Measurements from ENCODE around the gene TRPC4.

The TRPC4 gene

DNA sequence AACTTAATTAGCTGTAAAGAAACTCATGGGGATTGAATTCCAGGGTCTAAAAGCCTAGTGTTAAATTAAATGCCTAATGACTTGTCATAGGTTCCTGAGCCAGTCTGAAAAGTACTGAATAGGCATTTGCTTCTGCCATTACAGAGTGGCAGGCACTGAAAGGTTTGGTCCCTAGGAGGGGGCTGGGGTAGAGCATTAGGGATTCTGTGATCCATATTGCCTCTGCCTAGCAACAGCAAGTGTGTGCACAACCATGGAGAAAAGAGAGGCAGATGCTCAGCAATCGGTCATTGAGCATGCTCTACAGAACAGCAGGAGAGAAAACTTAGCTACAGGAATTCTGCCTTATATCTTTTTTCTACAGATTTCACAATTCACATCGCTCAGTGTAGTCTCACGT, 133.5 kb downstream of the TRPC4 start:
- TF ChIP-seq EZH2 (IDR thresholded peaks at IDR 0.05) (no peak), POLR2AphosphoS5 (IDR thresholded peaks at IDR 0.05; ENCODE audit: borderline replicate concordance, low read depth, low read length) (no peak), FOXP2 (optimal IDR thresholded peaks at IDR 0.05; ENCODE audit: control extremely low read depth, extremely low read length, insufficient read depth) (no peak)
- no peaks in the 10 kb centered on the region for H3K36me3 ChIP-seq (ENCODE audit: insufficient read depth, low read length)
- no peak overlapping the region for H3K27ac ChIP-seq
- H3K9me3 ChIP-seq (ENCODE audit: low read depth, low read length), result no peaks in the 10 kb centered on the region
- no peak overlapping the region for H3K4me3 ChIP-seq
- H3K9ac ChIP-seq (ENCODE audit: insufficient read length), result no peak overlapping the region
- no peak for DNase-seq (ENCODE audit: low read depth, low spot score)

DNA sequence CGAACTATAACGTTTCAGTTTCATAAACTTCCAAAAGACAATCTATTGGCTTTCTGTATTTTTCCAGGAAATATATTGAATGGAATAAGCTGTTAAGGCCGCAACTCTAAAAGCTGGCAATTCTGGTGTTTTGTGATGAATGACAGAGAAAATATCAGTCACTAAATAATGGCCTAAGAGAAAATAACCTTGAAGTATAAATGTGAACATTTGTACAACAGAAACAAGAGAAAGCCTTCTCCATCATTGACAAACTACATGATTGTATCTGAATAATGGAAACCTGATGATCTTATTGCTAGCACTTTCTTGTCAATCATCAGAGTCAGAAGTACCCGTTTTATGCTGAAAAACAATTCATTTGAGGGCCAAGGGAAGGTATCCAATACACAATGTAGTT, 134.3 kb downstream of the TRPC4 start:
- Histone ChIP-seq H3K36me3 (ENCODE audit: insufficient read depth, low read length) (no peaks in the 10 kb centered on the region), H3K27ac (no peak overlapping the region), H3K4me3 (no peak overlapping the region), H3K9ac (ENCODE audit: insufficient read length) (no peak overlapping the region), H3K9me3 (ENCODE audit: low read depth, low read length) (no peaks in the 10 kb centered on the region)
- no peak for DNase-seq (ENCODE audit: low read depth, low spot score)
- no peak for TF ChIP-seq FOXP2 (optimal IDR thresholded peaks at IDR 0.05; ENCODE audit: control extremely low read depth, extremely low read length, insufficient read depth)
- no peak for TF ChIP-seq POLR2AphosphoS5 (IDR thresholded peaks at IDR 0.05; ENCODE audit: borderline replicate concordance, low read depth, low read length)
- no peak for TF ChIP-seq EZH2 (IDR thresholded peaks at IDR 0.05)

DNA sequence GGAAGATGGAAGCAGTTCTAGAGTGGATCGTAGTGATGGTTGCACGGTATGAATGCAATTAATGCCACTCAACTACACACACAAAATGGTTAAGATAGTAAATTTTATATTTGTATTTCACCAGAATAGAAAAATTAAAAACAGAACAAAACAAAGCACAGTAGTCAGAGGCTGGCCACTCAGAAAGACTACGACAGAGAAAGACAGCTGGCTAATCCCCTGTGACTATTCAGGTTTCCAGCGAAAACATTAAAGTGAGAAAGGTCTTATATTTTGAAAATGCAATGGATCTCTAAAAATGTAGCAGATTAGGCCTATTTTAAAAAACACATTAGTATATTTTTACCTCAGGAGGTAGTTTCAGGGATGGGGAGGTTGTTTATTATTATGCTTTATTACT, 139.7 kb downstream of the TRPC4 start:
- TF ChIP-seq EZH2 (IDR thresholded peaks at IDR 0.05), result no peak
- TF ChIP-seq FOXP2 (optimal IDR thresholded peaks at IDR 0.05; ENCODE audit: control extremely low read depth, extremely low read length, insufficient read depth), result no peak
- no peak for TF ChIP-seq POLR2AphosphoS5 (IDR thresholded peaks at IDR 0.05; ENCODE audit: borderline replicate concordance, low read depth, low read length)
- Histone ChIP-seq H3K27ac (no peak overlapping the region), H3K4me3 (no peak overlapping the region), H3K9me3 (ENCODE audit: low read depth, low read length) (no peaks in the 10 kb centered on the region), H3K36me3 (ENCODE audit: insufficient read depth, low read length) (no peaks in the 10 kb centered on the region), H3K9ac (ENCODE audit: insufficient read length) (no peak overlapping the region)
- DNase-seq (ENCODE audit: low read depth, low spot score), result no peak

DNA sequence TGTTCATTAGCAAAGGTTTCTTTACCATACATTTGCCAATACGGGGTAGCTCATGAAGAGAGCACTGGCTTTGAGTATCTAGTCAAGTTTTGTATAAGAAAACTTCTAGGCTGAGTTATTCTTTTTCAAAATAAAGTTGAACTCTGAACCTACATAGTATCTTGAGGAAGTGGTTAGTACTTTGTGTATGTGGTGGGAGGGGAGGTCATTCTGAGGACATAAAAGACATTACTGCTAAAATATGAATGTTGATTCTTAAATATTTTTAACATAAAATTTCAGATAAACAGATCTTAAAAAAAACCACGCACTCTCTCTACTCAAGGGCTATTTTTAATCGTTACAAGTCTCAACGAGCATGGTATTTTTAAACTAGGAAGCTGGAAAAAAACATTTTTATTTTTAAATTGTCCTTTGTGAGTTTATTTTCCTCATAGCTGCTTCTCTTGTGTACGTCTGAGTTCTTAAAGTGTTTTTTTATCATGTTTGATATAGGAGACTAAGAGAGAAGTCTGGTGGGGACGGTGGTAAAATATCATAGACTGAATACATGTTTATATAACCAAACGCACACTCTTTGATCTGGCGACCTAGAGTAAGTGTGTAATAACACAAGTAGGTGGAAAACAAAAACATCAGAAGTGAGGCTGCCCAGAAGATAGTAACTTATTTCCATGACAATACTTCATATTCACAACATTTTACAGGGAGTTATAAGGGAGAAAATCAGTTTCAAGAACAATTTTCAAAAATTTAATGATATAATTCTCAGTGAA, 153.0 kb downstream of the TRPC4 start:
- DNase-seq (ENCODE audit: low read depth, low spot score), result no peak
- no peak overlapping the region for H3K4me3 ChIP-seq
- H3K9ac ChIP-seq (ENCODE audit: insufficient read length), result no peak overlapping the region
- TF ChIP-seq POLR2AphosphoS5 (IDR thresholded peaks at IDR 0.05; ENCODE audit: borderline replicate concordance, low read depth, low read length) (no peak), FOXP2 (optimal IDR thresholded peaks at IDR 0.05; ENCODE audit: control extremely low read depth, extremely low read length, insufficient read depth) (no peak), EZH2 (IDR thresholded peaks at IDR 0.05) (peak; percentile 76)
- no peaks in the 10 kb centered on the region for H3K9me3 ChIP-seq (ENCODE audit: low read depth, low read length)
- H3K36me3 ChIP-seq (ENCODE audit: insufficient read depth, low read length), result no peaks in the 10 kb centered on the region
- no peak overlapping the region for H3K27ac ChIP-seq

DNA sequence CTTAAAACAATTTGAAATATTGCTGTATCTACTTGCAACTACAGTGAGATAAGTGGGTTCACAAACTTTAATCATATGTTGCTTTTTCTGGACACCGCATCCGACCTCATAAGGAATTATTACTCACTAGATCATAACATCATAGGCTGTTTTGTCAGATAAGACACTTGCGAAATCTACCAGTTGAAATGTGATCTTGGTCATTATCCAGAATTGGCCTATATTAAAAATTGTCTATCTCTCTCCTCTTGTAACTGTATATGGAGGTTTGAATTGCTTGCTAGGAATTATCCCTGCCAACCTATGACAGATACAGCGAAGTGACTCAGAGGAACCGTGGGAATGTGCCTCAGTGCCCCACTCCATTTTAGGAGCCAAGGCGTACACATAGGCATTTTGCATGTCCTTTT, 154.0 kb downstream of the TRPC4 start:
- TF ChIP-seq POLR2AphosphoS5 (IDR thresholded peaks at IDR 0.05; ENCODE audit: borderline replicate concordance, low read depth, low read length), result no peak
- no peak for TF ChIP-seq EZH2 (IDR thresholded peaks at IDR 0.05)
- TF ChIP-seq FOXP2 (optimal IDR thresholded peaks at IDR 0.05; ENCODE audit: control extremely low read depth, extremely low read length, insufficient read depth), result no peak
- Histone ChIP-seq H3K36me3 (ENCODE audit: insufficient read depth, low read length) (no peaks in the 10 kb centered on the region), H3K9ac (ENCODE audit: insufficient read length) (no peak overlapping the region)

DNA sequence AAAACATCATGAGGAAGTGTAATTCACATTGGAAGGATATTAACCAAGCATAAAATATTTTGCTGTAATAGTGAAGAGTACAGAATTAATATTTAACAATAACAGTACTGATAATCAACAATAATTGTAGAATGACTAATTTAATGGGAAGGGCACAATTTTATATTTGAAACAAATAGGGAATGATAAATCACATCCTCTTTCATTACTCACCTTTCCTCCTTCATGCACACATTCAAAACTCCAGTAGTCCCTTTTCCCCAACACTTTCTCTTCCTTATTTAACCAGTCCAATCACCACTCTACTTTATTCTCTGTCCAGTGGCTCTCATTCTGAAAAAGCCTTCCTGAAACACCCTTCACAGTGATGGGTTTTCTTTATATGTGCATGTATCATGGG, 160.3 kb downstream of the TRPC4 start:
- no peak overlapping the region for H3K27ac ChIP-seq
- H3K4me3 ChIP-seq, result no peak overlapping the region
- DNase-seq (ENCODE audit: low read depth, low spot score), result no peak
- no peak overlapping the region for H3K9ac ChIP-seq (ENCODE audit: insufficient read length)
- no peak for TF ChIP-seq FOXP2 (optimal IDR thresholded peaks at IDR 0.05; ENCODE audit: control extremely low read depth, extremely low read length, insufficient read depth)
- no peak for TF ChIP-seq EZH2 (IDR thresholded peaks at IDR 0.05)
- no peak for TF ChIP-seq POLR2AphosphoS5 (IDR thresholded peaks at IDR 0.05; ENCODE audit: borderline replicate concordance, low read depth, low read length)
- no peaks in the 10 kb centered on the region for H3K36me3 ChIP-seq (ENCODE audit: insufficient read depth, low read length)
- H3K9me3 ChIP-seq (ENCODE audit: low read depth, low read length), result no peaks in the 10 kb centered on the region

More for the DNA sequence above, 154.0 kb downstream of the TRPC4 start:
- H3K27ac ChIP-seq, result no peak overlapping the region
- no peak for DNase-seq (ENCODE audit: low read depth, low spot score)
- no peaks in the 10 kb centered on the region for H3K9me3 ChIP-seq (ENCODE audit: low read depth, low read length)
- H3K4me3 ChIP-seq, result no peak overlapping the region

DNA sequence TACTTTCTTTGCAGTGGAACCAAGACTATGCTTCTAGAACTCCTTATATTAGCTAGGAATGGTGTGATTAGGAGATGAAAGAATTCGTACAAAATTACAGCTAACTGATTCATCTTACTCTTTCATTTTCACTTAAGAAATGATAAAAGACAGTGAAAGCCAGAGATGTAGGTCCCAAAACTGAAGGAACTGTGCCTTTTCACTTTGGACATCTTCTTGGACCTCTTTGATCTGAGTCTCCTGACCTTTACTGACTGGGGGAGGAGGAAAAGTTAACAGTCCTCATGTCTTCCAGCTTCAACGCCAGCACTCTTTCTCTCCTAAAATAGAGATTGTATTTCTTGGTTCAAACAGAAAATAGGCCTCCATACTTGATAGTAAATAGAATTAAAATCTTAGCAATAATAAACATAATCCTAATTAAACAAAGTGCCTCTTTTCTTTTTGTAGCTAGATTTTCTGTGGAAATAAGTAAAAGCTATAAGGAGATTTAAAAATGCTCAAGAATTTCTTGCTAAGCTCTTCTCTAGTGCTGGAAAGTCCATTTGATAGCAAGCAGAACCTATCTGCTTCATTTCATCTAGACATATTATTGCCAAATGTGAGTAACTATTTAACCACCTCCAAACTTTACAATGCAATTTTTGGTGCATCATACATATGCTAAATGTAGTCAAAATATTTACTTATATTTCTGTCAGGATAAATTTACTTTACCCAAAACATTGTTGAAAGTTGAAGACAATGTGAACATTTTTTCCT, 161.7 kb downstream of the TRPC4 start:
- no peak for TF ChIP-seq FOXP2 (optimal IDR thresholded peaks at IDR 0.05; ENCODE audit: control extremely low read depth, extremely low read length, insufficient read depth)
- Histone ChIP-seq H3K27ac (no peak overlapping the region), H3K4me3 (no peak overlapping the region), H3K9ac (ENCODE audit: insufficient read length) (no peak overlapping the region), H3K36me3 (ENCODE audit: insufficient read depth, low read length) (no peaks in the 10 kb centered on the region), H3K9me3 (ENCODE audit: low read depth, low read length) (no peaks in the 10 kb centered on the region)
- DNase-seq (ENCODE audit: low read depth, low spot score), result no peak

DNA sequence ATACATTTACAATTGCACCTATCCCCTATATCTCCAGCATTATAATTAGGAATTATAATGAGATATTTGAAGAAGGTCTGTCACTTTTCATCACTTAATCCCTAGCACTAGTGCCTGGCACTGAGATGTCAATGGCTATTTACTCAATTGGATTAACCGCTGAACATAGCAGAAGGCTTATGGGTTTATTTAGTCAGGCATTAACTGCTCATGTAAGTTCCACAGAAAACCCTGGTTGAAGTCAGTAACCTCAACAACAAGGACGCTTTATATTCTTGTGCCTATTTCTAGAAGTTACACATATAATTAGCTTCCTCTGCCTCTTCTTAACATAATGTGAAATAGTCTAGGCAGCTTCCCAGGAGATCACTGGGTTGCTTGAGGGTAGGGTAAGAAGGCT, 163.5 kb downstream of the TRPC4 start:
- Histone ChIP-seq H3K4me3 (no peak overlapping the region), H3K27ac (no peak overlapping the region), H3K9me3 (ENCODE audit: low read depth, low read length) (no peaks in the 10 kb centered on the region), H3K9ac (ENCODE audit: insufficient read length) (no peak overlapping the region), H3K36me3 (ENCODE audit: insufficient read depth, low read length) (no peaks in the 10 kb centered on the region)
- DNase-seq (ENCODE audit: low read depth, low spot score), result no peak
- no peak for TF ChIP-seq FOXP2 (optimal IDR thresholded peaks at IDR 0.05; ENCODE audit: control extremely low read depth, extremely low read length, insufficient read depth)
- no peak for TF ChIP-seq EZH2 (IDR thresholded peaks at IDR 0.05)
- no peak for TF ChIP-seq POLR2AphosphoS5 (IDR thresholded peaks at IDR 0.05; ENCODE audit: borderline replicate concordance, low read depth, low read length)
